Fibroblast of lung (primary cell): Measurements from ENCODE around the gene TTC9C. TPM values are rescaled to one million over a fixed set of nuclear protein-coding genes. Genes with fewer than 3 reads are reported as not detected.

ENCODE experiments used
- DNase-seq, 2 donors: peaks; one replicate each; pipeline versions ENCODE4 v3.0.0 to v3.0.0-alpha.2; 2010; ENCODE audit warnings: low read depth in 2 of 2
- H2AFZ ChIP-seq: 2 replicates; pipeline ENCODE4 v1.5.1; 2012; ENCODE audit warnings: low read length, control low read depth, inconsistent platforms
- H3K27ac ChIP-seq: 2 replicates; pipeline ENCODE4 v1.5.1; 2011; ENCODE audit warnings: low read length, control low read depth; ENCODE audit not compliant: insufficient read depth
- H3K27me3 ChIP-seq: 2 replicates; pipeline ENCODE4 v1.5.1; 2011; ENCODE audit warnings: mild to moderate bottlenecking, low read length; ENCODE audit not compliant: control insufficient read depth, insufficient read depth
- H3K36me3 ChIP-seq: 2 replicates; pipeline ENCODE4 v1.5.1; 2011; ENCODE audit warnings: low read length; ENCODE audit not compliant: control insufficient read depth, insufficient read depth
- H3K4me1 ChIP-seq: 2 replicates; pipeline ENCODE4 v1.5.1; 2011; ENCODE audit warnings: low read length; ENCODE audit not compliant: control insufficient read depth, insufficient read depth; ENCODE audit errors: extremely low read depth
- H3K4me2 ChIP-seq: 2 replicates; pipeline ENCODE4 v1.5.1; 2011; ENCODE audit warnings: low read length, control low read depth; ENCODE audit not compliant: insufficient read depth; ENCODE audit errors: extremely low read depth
- H3K4me3 ChIP-seq, 4 experiments: fragments of 200-600 bp in 1 of 4; sonication (generic) in 1 of 4; replicated peaks in 1 of 4; 2 replicates each; pipeline ENCODE4 v1.5.1; 2011 to 2016; ENCODE audit warnings: low read length in 4 of 4, low read depth in 3 of 4, mild to moderate bottlenecking in 3 of 4, control low read depth in 2 of 4, inconsistent platforms in 1 of 4, mixed read lengths in 1 of 4; ENCODE audit not compliant: insufficient read depth in 1 of 4; ENCODE audit errors: control extremely low read depth in 1 of 4
- H3K79me2 ChIP-seq: 2 replicates; pipeline ENCODE4 v1.5.1; 2012; ENCODE audit warnings: mild to moderate bottlenecking, low read length, inconsistent platforms; ENCODE audit not compliant: control insufficient read depth, insufficient read depth
- H3K9ac ChIP-seq: 2 replicates; pipeline ENCODE4 v1.5.1; 2011; ENCODE audit warnings: mild to moderate bottlenecking, low read length, control low read depth; ENCODE audit not compliant: insufficient read depth
- H3K9me3 ChIP-seq: 2 replicates; pipeline ENCODE4 v1.5.1; 2012; ENCODE audit warnings: low read depth, low read length; ENCODE audit not compliant: control insufficient read depth, insufficient read depth
- H4K20me1 ChIP-seq: 2 replicates; pipeline ENCODE4 v1.5.1; 2011; ENCODE audit warnings: low read length; ENCODE audit not compliant: control insufficient read depth, insufficient read depth; ENCODE audit errors: extremely low read depth
- EZH2 ChIP-seq: IDR thresholded peaks from 2 replicates; pipeline ENCODE4 v1.5.1; 2012; ENCODE audit warnings: low read length, control low read depth, mild to moderate bottlenecking; ENCODE audit errors: missing control alignments
- polyA plus RNA-seq, 2 donors: library from polyadenylated mRNA; depleted of rRNA in 1 of 2; stranded (reverse) in 1 of 2; unstranded in 1 of 2; fragments of >200 nt; gene quantifications; 2 replicates each; pipeline ENCODE4 v1.2.1, GENCODE V29; 2011 to 2012; ENCODE audit warnings: missing spikeins in 1 of 2
- total RNA-seq: library from RNA; depleted of rRNA; stranded (reverse); fragments of >200 nt; gene quantifications from 2 replicates; pipeline ENCODE4 v1.2.1, GENCODE V29; 2014
- TF ChIP-seq, protein P1 (sequence below), 2 donors: IDR thresholded peaks in 1 of 2; conservative IDR thresholded peaks in 1 of 2; 1 replicate in 1 of 2; 2 replicates in 1 of 2; pipeline ENCODE4 v1.5.1; 2011 to 2012; ENCODE audit warnings: low read length in 2 of 2, control low read depth in 1 of 2, inconsistent platforms in 1 of 2, low read depth in 1 of 2, mild to moderate bottlenecking in 1 of 2

TTC9C gene
- total and polyA plus RNA-seq, 2 donors (not counting 1 experiment from before 2014, with no cell fraction given) = 26.1 to 44.4 TPM

DNA sequence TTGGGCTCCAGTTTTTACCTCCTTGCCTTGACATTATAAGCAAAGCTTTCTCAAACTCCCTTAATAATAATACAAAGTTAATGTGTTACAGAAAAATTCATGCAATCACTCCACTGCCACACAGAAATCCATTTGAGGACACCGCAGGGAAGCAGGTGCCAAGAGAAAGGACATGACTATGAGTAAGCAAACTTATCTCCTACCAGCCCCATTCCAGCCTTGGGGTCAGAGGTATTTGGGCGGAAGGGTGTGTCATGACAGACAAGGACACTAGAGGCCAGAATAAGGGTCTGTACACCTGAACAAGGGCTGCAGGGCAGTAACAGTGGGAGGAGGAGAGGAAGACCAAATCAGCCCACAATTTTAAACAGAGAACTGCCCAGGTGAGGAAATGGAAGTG lies 14.9 kb upstream of the TTC9C start:
- Histone ChIP-seq H3K9me3 (no peaks in the 10 kb centered on the region), H3K36me3 (peaks cover 26% of the 10 kb centered on the region), H3K27me3 (no peaks in the 10 kb centered on the region), H3K9ac (no peak overlapping the region), H4K20me1 (no peaks in the 10 kb centered on the region), H3K4me3 (no peak overlapping the region), H3K79me2 (peaks cover 26% of the 10 kb centered on the region), H3K27ac (no peak overlapping the region), H3K4me1 (peaks cover 12% of the 10 kb centered on the region), H2AFZ (no peak overlapping the region), H3K4me2 (no peak overlapping the region)
- DNase-seq = no peak
- no peak for TF ChIP-seq EZH2
- TF ChIP-seq, protein P1, sequence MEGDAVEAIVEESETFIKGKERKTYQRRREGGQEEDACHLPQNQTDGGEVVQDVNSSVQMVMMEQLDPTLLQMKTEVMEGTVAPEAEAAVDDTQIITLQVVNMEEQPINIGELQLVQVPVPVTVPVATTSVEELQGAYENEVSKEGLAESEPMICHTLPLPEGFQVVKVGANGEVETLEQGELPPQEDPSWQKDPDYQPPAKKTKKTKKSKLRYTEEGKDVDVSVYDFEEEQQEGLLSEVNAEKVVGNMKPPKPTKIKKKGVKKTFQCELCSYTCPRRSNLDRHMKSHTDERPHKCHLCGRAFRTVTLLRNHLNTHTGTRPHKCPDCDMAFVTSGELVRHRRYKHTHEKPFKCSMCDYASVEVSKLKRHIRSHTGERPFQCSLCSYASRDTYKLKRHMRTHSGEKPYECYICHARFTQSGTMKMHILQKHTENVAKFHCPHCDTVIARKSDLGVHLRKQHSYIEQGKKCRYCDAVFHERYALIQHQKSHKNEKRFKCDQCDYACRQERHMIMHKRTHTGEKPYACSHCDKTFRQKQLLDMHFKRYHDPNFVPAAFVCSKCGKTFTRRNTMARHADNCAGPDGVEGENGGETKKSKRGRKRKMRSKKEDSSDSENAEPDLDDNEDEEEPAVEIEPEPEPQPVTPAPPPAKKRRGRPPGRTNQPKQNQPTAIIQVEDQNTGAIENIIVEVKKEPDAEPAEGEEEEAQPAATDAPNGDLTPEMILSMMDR (conservative IDR thresholded peaks at IDR 0.05 in 1 of 2, IDR thresholded peaks at IDR 0.05 in 1 of 2; ENCODE audit: low read depth in 1 of 2, low read length in 2 of 2) = no peak

DNA sequence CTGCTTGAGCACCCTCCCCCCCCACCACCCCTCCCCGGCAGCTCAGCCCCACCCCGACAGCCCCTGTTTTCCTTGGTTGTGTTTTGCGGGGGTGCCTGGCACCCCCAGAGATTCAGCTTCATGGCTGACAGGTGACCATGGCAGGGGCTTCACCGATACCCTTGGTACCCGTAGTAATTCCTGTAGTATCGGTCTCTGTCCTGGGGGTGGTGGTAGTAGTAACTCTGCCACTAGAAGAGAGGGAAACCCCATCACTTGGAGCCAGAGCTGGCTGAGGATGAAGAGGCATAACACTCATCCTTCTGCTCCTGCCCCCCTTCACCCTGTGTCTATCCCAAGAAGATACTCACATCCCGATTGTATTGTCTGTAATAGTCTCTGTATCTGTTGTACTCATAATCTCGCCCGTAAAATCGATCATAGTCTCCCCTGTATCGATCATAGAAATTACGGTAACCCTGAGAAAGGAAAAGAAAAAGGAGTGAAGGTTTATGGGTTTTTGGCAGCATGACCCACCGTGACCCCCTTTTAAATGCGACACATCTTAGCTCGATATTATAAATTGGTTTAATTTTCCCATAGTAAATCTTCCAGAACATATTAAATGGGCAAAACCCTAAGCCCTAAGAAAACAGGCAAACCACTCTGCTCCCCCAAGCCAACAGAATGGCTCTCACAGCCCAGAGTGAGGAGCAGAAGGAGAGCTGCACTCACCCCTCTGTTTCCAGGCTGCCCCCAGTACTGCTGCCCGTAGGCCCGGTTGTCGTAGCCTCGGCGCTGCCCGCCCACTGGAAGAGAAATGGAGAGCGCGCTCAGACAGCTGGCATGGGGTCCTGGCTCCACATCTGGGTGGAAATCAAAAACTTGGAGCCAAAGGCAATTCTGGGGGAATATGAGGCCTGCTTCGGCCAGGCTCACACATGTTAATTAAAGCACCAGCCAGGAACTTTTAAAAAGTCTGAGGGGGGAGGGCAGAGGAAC lies 12.8 kb upstream of the TTC9C start:
- DNase-seq = no peak
- peaks cover 38% of the 10 kb centered on the region for H3K79me2 ChIP-seq

DNA sequence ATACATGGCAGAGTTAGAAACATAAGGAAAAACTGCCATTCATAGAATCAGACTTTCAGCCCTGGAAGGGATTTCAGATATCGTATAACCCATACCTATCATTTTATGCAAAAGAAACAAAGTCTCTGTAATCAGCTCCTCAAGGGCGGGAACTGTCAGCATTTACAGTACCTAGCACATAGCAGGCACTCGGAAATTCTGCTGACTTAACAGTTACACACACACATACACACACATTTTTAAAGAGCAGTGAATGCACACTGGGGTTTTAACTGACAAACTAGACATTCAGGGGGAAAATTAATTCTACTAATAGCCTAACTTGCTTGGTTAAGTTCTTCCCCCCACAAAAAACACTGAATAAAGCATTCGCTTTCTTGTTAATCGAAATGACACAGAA lies 12.1 kb upstream of the TTC9C start:
- H3K79me2 ChIP-seq = peaks cover 43% of the 10 kb centered on the region
- no peak overlapping the region for H3K9ac ChIP-seq
- no peaks in the 10 kb centered on the region for H4K20me1 ChIP-seq
- H3K9me3 ChIP-seq = no peaks in the 10 kb centered on the region
- H3K27me3 ChIP-seq = no peaks in the 10 kb centered on the region
- no peak for TF ChIP-seq EZH2
- TF ChIP-seq, protein P1 (conservative IDR thresholded peaks at IDR 0.05 in 1 of 2, IDR thresholded peaks at IDR 0.05 in 1 of 2; ENCODE audit: low read depth in 1 of 2, low read length in 2 of 2) = no peak
- H3K4me1 ChIP-seq = peaks cover 3% of the 10 kb centered on the region
- no peak overlapping the region for H3K4me2 ChIP-seq
- peaks cover 36% of the 10 kb centered on the region for H3K36me3 ChIP-seq
- H3K4me3 ChIP-seq = no peak overlapping the region
- no peak overlapping the region for H2AFZ ChIP-seq
- DNase-seq = no peak
- no peak overlapping the region for H3K27ac ChIP-seq

More for the DNA sequence above, 12.8 kb upstream of the TTC9C start:
- Histone ChIP-seq H3K4me2 (no peak overlapping the region), H4K20me1 (no peaks in the 10 kb centered on the region), H3K9me3 (no peaks in the 10 kb centered on the region), H3K27me3 (no peaks in the 10 kb centered on the region), H3K36me3 (peaks cover 36% of the 10 kb centered on the region), H3K4me1 (peaks cover 3% of the 10 kb centered on the region), H3K9ac (no peak overlapping the region), H3K4me3 (no peak overlapping the region), H2AFZ (no peak overlapping the region), H3K27ac (no peak overlapping the region)
- no peak for TF ChIP-seq EZH2
- TF ChIP-seq, protein P1 (conservative IDR thresholded peaks at IDR 0.05 in 1 of 2, IDR thresholded peaks at IDR 0.05 in 1 of 2; ENCODE audit: low read depth in 1 of 2, low read length in 2 of 2) = no peak
